Stomach (tissue), 9 donors: ENCODE data around the gene AFTPH. TPM values are rescaled to one million over a fixed set of nuclear protein-coding genes. Genes with fewer than 3 reads are reported as not detected.
A peak's percentile ranks its signal among the peaks of the same experiment; 100 is the strongest.

Source experiments
- DNase-seq, 2 donors: peaks; one replicate each; pipeline versions ENCODE4 v3.0.0 to v3.0.0-alpha.2; 2013 to 2019
- H3K27ac ChIP-seq, 5 donors: fragments of 200-600 bp in 4 of 5; sonication (generic) in 4 of 5; one replicate each; pipeline ENCODE4 v1.5.1; 2013 to 2019; ENCODE audit warnings: mild to moderate bottlenecking in 1 of 5, moderate library complexity in 1 of 5
- H3K27me3 ChIP-seq, 3 donors: fragments of 200-600 bp; sonication (generic); one replicate each; pipeline ENCODE4 v1.5.1; 2017 to 2019; ENCODE audit warnings: mixed run types in 1 of 3
- H3K36me3 ChIP-seq, 4 donors: fragments of 200-600 bp; sonication (generic); 1 replicate in 3 of 4; 2 replicates in 1 of 4; pipeline ENCODE4 v1.5.1; 2016 to 2019
- H3K4me1 ChIP-seq, 4 donors: fragments of 200-600 bp; sonication (generic); one replicate each; pipeline ENCODE4 v1.5.1; 2016 to 2019
- H3K4me3 ChIP-seq, 4 donors: fragments of 200-600 bp; sonication (generic) in 3 of 4; one replicate each; pipeline ENCODE4 v1.5.1; 2016 to 2019; ENCODE audit warnings: mild to moderate bottlenecking in 1 of 4
- H3K9me3 ChIP-seq, 4 donors: fragments of 200-600 bp; sonication (generic); one replicate each; pipeline ENCODE4 v1.5.1; 2016 to 2019
- EP300 ChIP-seq: sonication (generic); formaldehyde crosslinking; IDR thresholded peaks from one replicate; pipeline ENCODE4 v1.6.1; 2017; ENCODE audit warnings: antibody characterized with exemption
- POLR2A ChIP-seq, 4 donors: fragments of 450-650 bp; IDR thresholded peaks; one replicate each; pipeline ENCODE4 v1.6.1; 2016; ENCODE audit warnings: antibody characterized with exemption in 4 of 4, control low read depth in 2 of 4, mild to moderate bottlenecking in 1 of 4, moderate library complexity in 1 of 4
- POLR2AphosphoS5 ChIP-seq, 3 donors: sonication (generic); formaldehyde crosslinking; IDR thresholded peaks; one replicate each; pipeline ENCODE4 v1.6.1; 2016; ENCODE audit warnings: antibody characterized with exemption in 3 of 3
- WGBS, 5 donors: extraction: QIAGEN DNeasy Blood & Tissue Kit in 3 of 5; methylation state at CpG; one replicate each; pipeline versions ENCODE4 v1.1.5 to v1.1.7; 2013 to 2018; 5-methylcytosine and 5-hydroxymethylcytosine counted together
- intact Hi-C: fragments of 100-400 bp; cut with DNase I; formaldehyde crosslinking; loops from one replicate; pipeline ENCODE4 v1.15.1; 2023; ENCODE audit warnings: low total_unique reads
- polyA plus RNA-seq, 3 donors: library from polyadenylated mRNA; stranded (reverse); fragments of 200-250 nt; gene quantifications; one replicate each; pipeline ENCODE4 v1.2.3, GENCODE V29; 2013
- total RNA-seq, 5 donors: library from RNA; depleted of rRNA; stranded (reverse); fragments of >200 nt; gene quantifications; one replicate each; pipeline versions ENCODE4 v1.1.0 to v1.2.3, GENCODE V29; 2014 to 2016
- TF ChIP-seq, protein P1 (sequence below), 7 experiments: fragments of 450-650 bp in 4 of 7; fragments of 200-600 bp in 3 of 7; sonication (generic) in 3 of 7; IDR thresholded peaks; one replicate each; pipeline ENCODE4 v1.5.1; 2016 to 2019; ENCODE audit warnings: antibody characterized with exemption in 7 of 7, control low read depth in 2 of 7, mild to moderate bottlenecking in 1 of 7
- donor health status: healthy with polysubstance abuse.
- donor health status: Bipolar disorder and iron deficiency.
- donor health status: healthy.

The AFTPH gene
- total and polyA plus RNA-seq, 8 donors: 19.8 to 93.6 (median 38.9) TPM

DNA sequence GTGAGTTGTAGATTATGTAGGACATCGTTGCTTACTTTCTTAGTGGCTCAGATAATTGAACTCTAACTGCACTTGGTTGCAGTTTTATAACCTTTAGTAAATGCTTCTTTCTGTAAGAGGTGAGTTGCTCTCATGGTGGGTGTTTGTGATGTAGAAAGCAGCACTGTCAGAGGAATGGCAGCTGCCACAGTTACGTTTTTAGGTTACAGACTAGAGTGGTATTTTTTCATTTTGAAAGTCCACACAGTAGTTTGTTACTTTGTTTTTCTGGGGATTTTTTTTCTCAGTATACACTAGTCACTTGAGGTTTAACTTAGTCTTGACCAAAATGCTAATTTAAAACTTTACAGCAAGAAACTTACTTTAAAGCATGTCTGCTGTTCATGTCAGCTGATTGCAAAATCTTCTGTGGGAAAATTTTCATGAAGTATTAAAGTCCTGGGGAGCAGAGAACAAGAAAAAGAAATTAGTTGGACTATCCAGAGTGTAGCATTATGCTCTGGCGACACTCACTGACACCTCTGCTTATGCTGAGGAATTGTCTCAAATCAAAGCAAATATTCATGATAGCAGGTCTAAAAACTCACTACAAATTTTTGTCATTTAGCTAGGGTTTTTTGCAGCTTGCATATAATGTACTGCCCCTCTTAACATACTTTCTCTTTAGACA is 14.8 kb downstream of the AFTPH start:
- H3K9me3 ChIP-seq: no peaks in the 10 kb centered on the region
- no peaks in the 10 kb centered on the region for H3K36me3 ChIP-seq
- intact Hi-C loops: no loop called here
- peak overlapping the region in 1 of 5 donors; percentile 23 for H3K27ac ChIP-seq
- TF ChIP-seq, protein P1, sequence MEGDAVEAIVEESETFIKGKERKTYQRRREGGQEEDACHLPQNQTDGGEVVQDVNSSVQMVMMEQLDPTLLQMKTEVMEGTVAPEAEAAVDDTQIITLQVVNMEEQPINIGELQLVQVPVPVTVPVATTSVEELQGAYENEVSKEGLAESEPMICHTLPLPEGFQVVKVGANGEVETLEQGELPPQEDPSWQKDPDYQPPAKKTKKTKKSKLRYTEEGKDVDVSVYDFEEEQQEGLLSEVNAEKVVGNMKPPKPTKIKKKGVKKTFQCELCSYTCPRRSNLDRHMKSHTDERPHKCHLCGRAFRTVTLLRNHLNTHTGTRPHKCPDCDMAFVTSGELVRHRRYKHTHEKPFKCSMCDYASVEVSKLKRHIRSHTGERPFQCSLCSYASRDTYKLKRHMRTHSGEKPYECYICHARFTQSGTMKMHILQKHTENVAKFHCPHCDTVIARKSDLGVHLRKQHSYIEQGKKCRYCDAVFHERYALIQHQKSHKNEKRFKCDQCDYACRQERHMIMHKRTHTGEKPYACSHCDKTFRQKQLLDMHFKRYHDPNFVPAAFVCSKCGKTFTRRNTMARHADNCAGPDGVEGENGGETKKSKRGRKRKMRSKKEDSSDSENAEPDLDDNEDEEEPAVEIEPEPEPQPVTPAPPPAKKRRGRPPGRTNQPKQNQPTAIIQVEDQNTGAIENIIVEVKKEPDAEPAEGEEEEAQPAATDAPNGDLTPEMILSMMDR (IDR thresholded peaks at IDR 0.05): no peak
- TF ChIP-seq POLR2AphosphoS5 (IDR thresholded peaks at IDR 0.05) (no peak), POLR2A (IDR thresholded peaks at IDR 0.05) (no peak), EP300 (no peak)
- no peaks in the 10 kb centered on the region for H3K27me3 ChIP-seq
- DNase-seq: no peak
- H3K4me3 ChIP-seq: no peak overlapping the region
- peaks cover 30 to 89% (median 62%) of the 10 kb centered on the region in 4 donors for H3K4me1 ChIP-seq
- WGBS, 5 donors: 44 to 62% (median 60%) methylated on average over 3 of the region's 3 CpGs

DNA sequence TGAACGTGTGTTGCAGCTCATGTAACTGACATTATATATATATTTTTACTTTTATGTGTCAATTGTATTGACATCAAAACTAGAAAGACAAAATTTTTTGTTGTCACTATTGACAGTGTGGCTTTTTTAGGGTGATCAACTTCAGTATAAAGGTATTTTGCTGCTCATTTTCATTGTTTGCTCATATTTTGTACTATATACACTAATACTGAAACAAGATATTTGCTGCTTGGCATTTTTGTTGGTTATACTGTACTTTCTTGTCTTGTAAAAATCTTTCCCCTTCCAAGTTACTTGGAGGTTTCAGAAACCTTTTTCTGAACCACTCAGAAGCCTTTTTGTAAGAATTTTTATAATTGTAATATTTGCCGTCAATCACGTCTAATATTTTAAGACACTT is 16.5 kb downstream of the AFTPH start:
- no peak for DNase-seq
- intact Hi-C loops: no loop called here
- WGBS, 5 donors: 69 to 83% (median 75%) methylated on average over 3 of the region's 3 CpGs
- TF ChIP-seq POLR2A (IDR thresholded peaks at IDR 0.05) (no peak), EP300 (no peak), POLR2AphosphoS5 (IDR thresholded peaks at IDR 0.05) (no peak)
- TF ChIP-seq, protein P1 (IDR thresholded peaks at IDR 0.05): no peak
- Histone ChIP-seq H3K27me3 (no peaks in the 10 kb centered on the region), H3K4me1 (peaks cover 40 to 87% (median 67%) of the 10 kb centered on the region in 4 donors), H3K36me3 (no peaks in the 10 kb centered on the region), H3K27ac (peak overlapping the region in 1 of 5 donors; percentile 74), H3K4me3 (no peak overlapping the region), H3K9me3 (no peaks in the 10 kb centered on the region)

DNA sequence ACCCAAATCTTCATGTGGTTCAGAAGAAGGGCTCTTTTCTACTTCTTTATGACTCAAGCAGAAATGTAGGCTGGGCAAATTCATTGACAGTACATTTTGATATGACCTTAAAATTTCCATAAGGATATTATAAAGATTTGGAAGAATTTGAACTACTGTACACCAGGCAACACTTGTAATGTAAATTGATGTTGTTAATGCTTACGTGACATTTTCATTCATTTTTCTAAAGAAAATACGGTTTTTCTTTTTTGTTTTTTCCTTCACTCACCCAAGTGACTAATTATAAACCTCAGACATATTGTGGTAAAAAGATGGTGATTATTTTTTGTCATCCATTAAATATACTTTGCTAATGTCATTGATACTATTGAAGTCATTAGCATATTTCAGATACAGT is 17.4 kb downstream of the AFTPH start:
- H3K27ac ChIP-seq: peak overlapping the region in 4 of 5 donors; percentile 52 to 74 (median 60)
- TF ChIP-seq EP300 (no peak), POLR2A (IDR thresholded peaks at IDR 0.05) (no peak), POLR2AphosphoS5 (IDR thresholded peaks at IDR 0.05) (no peak)
- TF ChIP-seq, protein P1 (IDR thresholded peaks at IDR 0.05): no peak

DNA sequence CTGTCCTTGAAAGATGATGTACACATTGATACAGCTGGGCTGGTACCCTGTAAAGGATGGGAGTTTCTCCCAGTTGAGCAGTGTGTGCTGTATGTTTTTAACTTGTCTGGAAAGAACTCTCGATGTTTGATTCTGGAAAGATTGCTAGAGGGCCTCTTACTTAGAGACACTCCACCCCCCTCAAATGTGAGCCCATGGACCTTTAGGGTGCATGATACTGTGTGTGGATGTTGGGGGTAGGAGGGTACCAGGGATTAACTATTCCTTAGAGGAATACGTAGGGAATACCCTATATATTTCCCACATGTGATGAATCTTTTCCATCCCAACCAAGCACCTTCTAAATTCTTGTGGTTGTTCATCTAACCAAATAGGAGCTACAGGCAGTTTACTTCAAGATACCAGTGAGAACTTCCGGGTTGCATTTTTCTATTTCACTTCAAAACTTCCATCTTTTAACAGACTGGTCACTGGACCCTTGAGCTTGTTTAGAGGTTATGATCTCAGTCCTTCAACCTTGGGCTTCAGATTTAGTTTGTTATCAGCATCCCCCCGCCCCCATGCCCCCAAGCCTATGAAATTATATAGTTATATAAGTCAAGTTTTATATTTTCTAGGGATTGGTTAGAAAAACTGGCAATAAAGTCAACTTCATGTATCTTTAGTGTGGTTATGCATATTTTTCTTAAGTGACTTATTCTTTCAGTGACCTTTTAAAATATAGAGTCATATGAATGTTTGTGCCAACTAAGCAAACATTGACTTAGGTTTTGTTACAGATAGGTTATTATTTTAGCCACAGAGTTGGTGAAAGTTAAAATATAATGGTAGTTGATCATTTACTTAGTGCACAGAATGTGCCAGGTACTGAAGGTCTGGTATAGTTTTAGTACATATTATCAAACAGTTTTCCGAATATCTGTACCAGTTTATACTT is 18.2 kb downstream of the AFTPH start:
- WGBS, 5 donors: 25 to 60% (median 51%) methylated on average over 5 of the region's 5 CpGs
- H3K4me3 ChIP-seq: no peak overlapping the region
- peak in 1 of 2 donors; percentile 34 for DNase-seq
- TF ChIP-seq, protein P1 (IDR thresholded peaks at IDR 0.05): no peak
- no peak for TF ChIP-seq POLR2A (IDR thresholded peaks at IDR 0.05)
- TF ChIP-seq EP300: no peak
- no peak for TF ChIP-seq POLR2AphosphoS5 (IDR thresholded peaks at IDR 0.05)
- no peaks in the 10 kb centered on the region for H3K9me3 ChIP-seq
- intact Hi-C loops: no loop called here
- H3K27me3 ChIP-seq: no peaks in the 10 kb centered on the region
- no peaks in the 10 kb centered on the region for H3K36me3 ChIP-seq
- peaks cover 40 to 92% (median 60%) of the 10 kb centered on the region in 4 donors for H3K4me1 ChIP-seq
- H3K27ac ChIP-seq: peak overlapping the region; percentile 58 to 74 (median 62)

More for the DNA sequence above, 17.4 kb downstream of the AFTPH start:
- Histone ChIP-seq H3K27me3 (no peaks in the 10 kb centered on the region), H3K9me3 (no peaks in the 10 kb centered on the region), H3K4me3 (no peak overlapping the region), H3K36me3 (no peaks in the 10 kb centered on the region), H3K4me1 (peaks cover 40 to 92% (median 62%) of the 10 kb centered on the region in 4 donors)
- WGBS, 5 donors: 81 to 86% (median 82%) methylated on average over 2 of the region's 2 CpGs
- intact Hi-C loops: no loop called here
- DNase-seq: no peak
